ENCODE data around the gene CHCHD4. TPM values are rescaled to one million over a fixed set of nuclear protein-coding genes. Genes with fewer than 3 reads are reported as not detected.

CHCHD4 gene
- total RNA-seq, 1 experiment from 2014 or later = 27.5 TPM

DNA sequence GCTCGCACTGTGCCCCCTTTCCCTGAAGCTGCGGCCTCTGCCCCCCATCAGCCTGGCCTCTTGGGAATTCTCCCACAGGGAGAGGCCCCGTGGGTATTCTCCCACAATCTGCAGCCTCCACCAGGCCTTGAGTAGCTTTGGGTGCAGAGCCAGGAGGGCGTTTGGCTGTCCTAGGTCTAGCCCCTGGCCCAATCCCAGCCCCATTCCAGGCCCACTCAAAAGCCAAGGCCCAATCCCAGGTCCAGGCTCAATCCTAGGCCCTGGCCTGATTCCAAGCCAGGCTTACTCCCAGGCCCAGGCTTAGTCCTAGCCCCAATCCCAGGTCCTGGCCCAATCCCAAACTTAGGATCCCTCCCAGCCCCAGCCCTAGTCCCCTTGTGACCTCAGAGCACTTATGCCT is 59.8 kb downstream of the CHCHD4 start:
- H3K36me3 Mint-ChIP-seq = peaks cover 3% of the 10 kb centered on the region
- H3K27me3 Mint-ChIP-seq (ENCODE audit: low read depth) = peaks cover 3% of the 10 kb centered on the region; the same call in 1 of the 2 replicates
- TF ChIP-seq, protein P1, sequence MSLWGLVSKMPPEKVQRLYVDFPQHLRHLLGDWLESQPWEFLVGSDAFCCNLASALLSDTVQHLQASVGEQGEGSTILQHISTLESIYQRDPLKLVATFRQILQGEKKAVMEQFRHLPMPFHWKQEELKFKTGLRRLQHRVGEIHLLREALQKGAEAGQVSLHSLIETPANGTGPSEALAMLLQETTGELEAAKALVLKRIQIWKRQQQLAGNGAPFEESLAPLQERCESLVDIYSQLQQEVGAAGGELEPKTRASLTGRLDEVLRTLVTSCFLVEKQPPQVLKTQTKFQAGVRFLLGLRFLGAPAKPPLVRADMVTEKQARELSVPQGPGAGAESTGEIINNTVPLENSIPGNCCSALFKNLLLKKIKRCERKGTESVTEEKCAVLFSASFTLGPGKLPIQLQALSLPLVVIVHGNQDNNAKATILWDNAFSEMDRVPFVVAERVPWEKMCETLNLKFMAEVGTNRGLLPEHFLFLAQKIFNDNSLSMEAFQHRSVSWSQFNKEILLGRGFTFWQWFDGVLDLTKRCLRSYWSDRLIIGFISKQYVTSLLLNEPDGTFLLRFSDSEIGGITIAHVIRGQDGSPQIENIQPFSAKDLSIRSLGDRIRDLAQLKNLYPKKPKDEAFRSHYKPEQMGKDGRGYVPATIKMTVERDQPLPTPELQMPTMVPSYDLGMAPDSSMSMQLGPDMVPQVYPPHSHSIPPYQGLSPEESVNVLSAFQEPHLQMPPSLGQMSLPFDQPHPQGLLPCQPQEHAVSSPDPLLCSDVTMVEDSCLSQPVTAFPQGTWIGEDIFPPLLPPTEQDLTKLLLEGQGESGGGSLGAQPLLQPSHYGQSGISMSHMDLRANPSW (CRISPR knock-in tag; conservative IDR thresholded peaks at IDR 0.05; ENCODE audit: low read depth) = no peak
- no peak for TF ChIP-seq ZNF138 (CRISPR knock-in tag; conservative IDR thresholded peaks at IDR 0.05)
- no peak for TF ChIP-seq JUN (CRISPR knock-in tag; IDR thresholded peaks at IDR 0.05)
- TF ChIP-seq FOXK1 (CRISPR knock-in tag; IDR thresholded peaks at IDR 0.05) = no peak
- no peak for TF ChIP-seq FOXJ3 (CRISPR knock-in tag; IDR thresholded peaks at IDR 0.05; ENCODE audit: borderline replicate concordance)
- H3K9me3 Mint-ChIP-seq = peaks cover 8% of the 10 kb centered on the region
- H3K4me3 Mint-ChIP-seq = no peak overlapping the region
- DNase-seq (ENCODE audit: low spot score) (no peak), ATAC-seq (no peak)
- CTCF ChIA-PET = interaction anchor here (1.1 kb wide), 1 partner anchor 168 kb away, joined by 3 read pairs; no protein-coding TSS in a partner anchor
- H3K4me1 Mint-ChIP-seq = no peaks in the 10 kb centered on the region
- H3K27ac Mint-ChIP-seq = no peak overlapping the region
- POLR2A ChIA-PET = no interaction called here

DNA sequence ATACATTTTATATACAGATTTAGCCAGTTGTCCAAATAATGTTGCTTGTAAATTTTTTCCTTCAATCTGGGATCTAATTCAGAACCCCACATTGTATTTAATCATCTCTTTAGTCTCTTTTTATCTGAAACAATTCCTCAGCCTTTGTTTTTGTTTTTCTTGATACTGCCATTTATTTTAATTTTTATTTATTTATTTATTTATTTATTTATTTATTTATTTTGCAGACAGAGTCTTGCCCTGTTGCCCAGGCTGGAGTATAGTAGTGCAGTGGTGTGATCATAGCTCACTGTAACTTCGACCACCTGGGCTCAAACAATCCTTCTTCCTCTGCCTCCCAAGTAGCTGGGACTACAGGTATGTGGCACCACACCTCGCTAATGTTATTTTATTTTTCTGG is 61.5 kb downstream of the CHCHD4 start:
- ChIA-PET POLR2A (no interaction called here), CTCF (no interaction called here)
- Mint-ChIP-seq H3K4me3 (no peak overlapping the region), H3K27ac (no peak overlapping the region), H3K9me3 (0 out of 2 replicates have a peak, but pooled peaks cover 2% of the 10 kb centered on the region), H3K36me3 (no peaks in the 10 kb centered on the region), H3K27me3 (ENCODE audit: low read depth) (peaks cover 2% of the 10 kb centered on the region), H3K4me1 (no peaks in the 10 kb centered on the region)
- ATAC-seq (no peak), DNase-seq (ENCODE audit: low spot score) (no peak)
- TF ChIP-seq, protein P2, sequence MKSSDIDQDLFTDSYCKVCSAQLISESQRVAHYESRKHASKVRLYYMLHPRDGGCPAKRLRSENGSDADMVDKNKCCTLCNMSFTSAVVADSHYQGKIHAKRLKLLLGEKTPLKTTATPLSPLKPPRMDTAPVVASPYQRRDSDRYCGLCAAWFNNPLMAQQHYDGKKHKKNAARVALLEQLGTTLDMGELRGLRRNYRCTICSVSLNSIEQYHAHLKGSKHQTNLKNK (CRISPR knock-in tag; IDR thresholded peaks at IDR 0.05) = no peak
- TF ChIP-seq, protein P3, sequence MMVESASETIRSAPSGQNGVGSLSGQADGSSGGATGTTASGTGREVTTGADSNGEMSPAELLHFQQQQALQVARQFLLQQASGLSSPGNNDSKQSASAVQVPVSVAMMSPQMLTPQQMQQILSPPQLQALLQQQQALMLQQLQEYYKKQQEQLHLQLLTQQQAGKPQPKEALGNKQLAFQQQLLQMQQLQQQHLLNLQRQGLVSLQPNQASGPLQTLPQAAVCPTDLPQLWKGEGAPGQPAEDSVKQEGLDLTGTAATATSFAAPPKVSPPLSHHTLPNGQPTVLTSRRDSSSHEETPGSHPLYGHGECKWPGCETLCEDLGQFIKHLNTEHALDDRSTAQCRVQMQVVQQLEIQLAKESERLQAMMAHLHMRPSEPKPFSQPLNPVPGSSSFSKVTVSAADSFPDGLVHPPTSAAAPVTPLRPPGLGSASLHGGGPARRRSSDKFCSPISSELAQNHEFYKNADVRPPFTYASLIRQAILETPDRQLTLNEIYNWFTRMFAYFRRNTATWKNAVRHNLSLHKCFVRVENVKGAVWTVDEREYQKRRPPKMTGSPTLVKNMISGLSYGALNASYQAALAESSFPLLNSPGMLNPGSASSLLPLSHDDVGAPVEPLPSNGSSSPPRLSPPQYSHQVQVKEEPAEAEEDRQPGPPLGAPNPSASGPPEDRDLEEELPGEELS (CRISPR knock-in tag; IDR thresholded peaks at IDR 0.05) = no peak
- TF ChIP-seq ZNF232 (CRISPR knock-in tag; IDR thresholded peaks at IDR 0.05) (no peak), NFYB (CRISPR knock-in tag; conservative IDR thresholded peaks at IDR 0.05; ENCODE audit: low read depth) (no peak), HMGA2 (CRISPR knock-in tag; IDR thresholded peaks at IDR 0.05) (no peak), ZNF219 (CRISPR knock-in tag; IDR thresholded peaks at IDR 0.05; ENCODE audit: borderline replicate concordance) (no peak), GTF2I (CRISPR knock-in tag; conservative IDR thresholded peaks at IDR 0.05) (no peak), NFE2L1 (CRISPR knock-in tag; IDR thresholded peaks at IDR 0.05) (no peak)
- TF ChIP-seq, protein P4, sequence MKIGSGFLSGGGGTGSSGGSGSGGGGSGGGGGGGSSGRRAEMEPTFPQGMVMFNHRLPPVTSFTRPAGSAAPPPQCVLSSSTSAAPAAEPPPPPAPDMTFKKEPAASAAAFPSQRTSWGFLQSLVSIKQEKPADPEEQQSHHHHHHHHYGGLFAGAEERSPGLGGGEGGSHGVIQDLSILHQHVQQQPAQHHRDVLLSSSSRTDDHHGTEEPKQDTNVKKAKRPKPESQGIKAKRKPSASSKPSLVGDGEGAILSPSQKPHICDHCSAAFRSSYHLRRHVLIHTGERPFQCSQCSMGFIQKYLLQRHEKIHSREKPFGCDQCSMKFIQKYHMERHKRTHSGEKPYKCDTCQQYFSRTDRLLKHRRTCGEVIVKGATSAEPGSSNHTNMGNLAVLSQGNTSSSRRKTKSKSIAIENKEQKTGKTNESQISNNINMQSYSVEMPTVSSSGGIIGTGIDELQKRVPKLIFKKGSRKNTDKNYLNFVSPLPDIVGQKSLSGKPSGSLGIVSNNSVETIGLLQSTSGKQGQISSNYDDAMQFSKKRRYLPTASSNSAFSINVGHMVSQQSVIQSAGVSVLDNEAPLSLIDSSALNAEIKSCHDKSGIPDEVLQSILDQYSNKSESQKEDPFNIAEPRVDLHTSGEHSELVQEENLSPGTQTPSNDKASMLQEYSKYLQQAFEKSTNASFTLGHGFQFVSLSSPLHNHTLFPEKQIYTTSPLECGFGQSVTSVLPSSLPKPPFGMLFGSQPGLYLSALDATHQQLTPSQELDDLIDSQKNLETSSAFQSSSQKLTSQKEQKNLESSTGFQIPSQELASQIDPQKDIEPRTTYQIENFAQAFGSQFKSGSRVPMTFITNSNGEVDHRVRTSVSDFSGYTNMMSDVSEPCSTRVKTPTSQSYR (CRISPR knock-in tag; IDR thresholded peaks at IDR 0.05) = no peak
- TF ChIP-seq, protein P5, sequence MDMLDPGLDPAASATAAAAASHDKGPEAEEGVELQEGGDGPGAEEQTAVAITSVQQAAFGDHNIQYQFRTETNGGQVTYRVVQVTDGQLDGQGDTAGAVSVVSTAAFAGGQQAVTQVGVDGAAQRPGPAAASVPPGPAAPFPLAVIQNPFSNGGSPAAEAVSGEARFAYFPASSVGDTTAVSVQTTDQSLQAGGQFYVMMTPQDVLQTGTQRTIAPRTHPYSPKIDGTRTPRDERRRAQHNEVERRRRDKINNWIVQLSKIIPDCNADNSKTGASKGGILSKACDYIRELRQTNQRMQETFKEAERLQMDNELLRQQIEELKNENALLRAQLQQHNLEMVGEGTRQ (CRISPR knock-in tag; IDR thresholded peaks at IDR 0.05) = no peak
- TF ChIP-seq, protein P6, sequence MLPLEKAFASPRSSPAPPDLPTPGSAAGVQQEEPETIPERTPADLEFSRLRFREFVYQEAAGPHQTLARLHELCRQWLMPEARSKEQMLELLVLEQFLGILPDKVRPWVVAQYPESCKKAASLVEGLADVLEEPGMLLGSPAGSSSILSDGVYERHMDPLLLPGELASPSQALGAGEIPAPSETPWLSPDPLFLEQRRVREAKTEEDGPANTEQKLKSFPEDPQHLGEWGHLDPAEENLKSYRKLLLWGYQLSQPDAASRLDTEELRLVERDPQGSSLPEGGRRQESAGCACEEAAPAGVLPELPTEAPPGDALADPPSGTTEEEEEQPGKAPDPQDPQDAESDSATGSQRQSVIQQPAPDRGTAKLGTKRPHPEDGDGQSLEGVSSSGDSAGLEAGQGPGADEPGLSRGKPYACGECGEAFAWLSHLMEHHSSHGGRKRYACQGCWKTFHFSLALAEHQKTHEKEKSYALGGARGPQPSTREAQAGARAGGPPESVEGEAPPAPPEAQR (CRISPR knock-in tag; IDR thresholded peaks at IDR 0.05) = no peak

Other genes with a start within 250 kb of the CHCHD4 start
- 0.04 to 0.07 TPM in 2 of 3 replicates, not detected in the other for gene WNT7A, start 244.8 kb downstream of the CHCHD4 start, total RNA-seq (2021)
- gene TMEM43, start 182 bp upstream of the CHCHD4 start, total RNA-seq (2021) = 23.9 to 27.7 TPM (median 24.1 TPM) in 3 replicates
- 31.7 to 34.9 TPM (median 32.6 TPM) in 3 replicates for gene XPC, start 53.7 kb upstream of the CHCHD4 start, total RNA-seq (2021)
- 17.7 to 21.4 TPM (median 17.8 TPM) in 3 replicates for gene LSM3, start 53.9 kb upstream of the CHCHD4 start, total RNA-seq (2021)